ENCODE measurements around the gene NEMP1.
"Not testable (repeated sequence)": the region's sequence is repeated elsewhere in the genome, so short reads cannot be mapped to it uniquely, and the experiment has no call there.

NEMP1 gene

GRCh38 chr12:57091638-57092528 lies 13.3 kb upstream of the NEMP1 start:
- DNase-seq (ENCODE audit: low read depth in 2 of 2) = no peak

GRCh38 chr12:57090924-57091637 lies 12.5 kb upstream of the NEMP1 start:
- DNase-seq (ENCODE audit: low read depth in 2 of 2) = no peak

- no peak for DNase-seq (ENCODE audit: low read depth in 2 of 2)
Measured at GRCh38 chr12:57090490-57090889, 11.9 kb upstream of the NEMP1 start.

GRCh38 chr12:57089271-57090245 lies 11.0 kb upstream of the NEMP1 start:
- DNase-seq (ENCODE audit: low read depth in 2 of 2) = peak; percentile 48 to 56

GRCh38 chr12:57088354-57089270 lies 10.0 kb upstream of the NEMP1 start, which contains the start of gene NAB2:
TSS of gene NAB2 (plus strand) at chr12:57089114. CDS start at chr12:57089272, 158 bp downstream.
- DNase-seq (ENCODE audit: low read depth in 2 of 2) = peak; percentile 83 to 87

- DNase-seq (ENCODE audit: low read depth in 2 of 2) = peak; percentile 78
Measured at GRCh38 chr12:57087691-57088353, 9.2 kb upstream of the NEMP1 start.

- DNase-seq (ENCODE audit: low read depth in 2 of 2) = peak; percentile 95 to 98
Measured at GRCh38 chr12:57087010-57087690, 8.6 kb upstream of the NEMP1 start.

- peak; percentile 59 to 64 for DNase-seq (ENCODE audit: low read depth in 2 of 2)
Measured at GRCh38 chr12:57086493-57087009, 8.0 kb upstream of the NEMP1 start.

GRCh38 chr12:57085999-57086492 lies 7.5 kb upstream of the NEMP1 start:
- peak in 1 of 2 donors; percentile 42 for DNase-seq (ENCODE audit: low read depth in 2 of 2)

GRCh38 chr12:57080855-57081254 lies 2.3 kb upstream of the NEMP1 start:
- no peak for DNase-seq (ENCODE audit: low read depth in 2 of 2)

- DNase-seq (ENCODE audit: low read depth in 2 of 2) = no peak
Measured at GRCh38 chr12:57079821-57080220, 1.2 kb upstream of the NEMP1 start.

- DNase-seq (ENCODE audit: low read depth in 2 of 2) = not testable (repeated sequence)
Measured at GRCh38 chr12:57073566-57074450, 4.8 kb downstream of the NEMP1 start.

- DNase-seq (ENCODE audit: low read depth in 2 of 2) = no peak
Measured at GRCh38 chr12:57072661-57073060, 5.9 kb downstream of the NEMP1 start.

GRCh38 chr12:57069523-57069922 lies 9.1 kb downstream of the NEMP1 start:
- peak in 1 of 2 donors; percentile 45 for DNase-seq (ENCODE audit: low read depth in 2 of 2)

- DNase-seq (ENCODE audit: low read depth in 2 of 2) = no peak
Measured at GRCh38 chr12:57066245-57066644, 12.3 kb downstream of the NEMP1 start.

GRCh38 chr12:57063991-57064685 lies 14.5 kb downstream of the NEMP1 start:
- peak in 1 of 2 donors; percentile 42 for DNase-seq (ENCODE audit: low read depth in 2 of 2)

- no peak for DNase-seq (ENCODE audit: low read depth in 2 of 2)
Measured at GRCh38 chr12:57058454-57058853, 20.1 kb downstream of the NEMP1 start.

Measured in stimulated activated CD4-positive, alpha-beta T cell treated with anti-CD3 and anti-CD28 coated beads, Interleukin-1b, Interleukin-23, amount 100 ng/mL, for 4 hours (primary cell).